ENCODE data around the gene UROC1. TPM values are rescaled to one million over a fixed set of nuclear protein-coding genes. Genes with fewer than 3 reads are reported as not detected.
A peak's percentile ranks its signal among the peaks of the same experiment; 100 is the strongest.

The UROC1 gene
- total and polyA plus RNA-seq, 4 donors, result 0.06 to 0.35 (median 0.29) TPM; not detected in 1

GRCh38 chr3:126488886-126489569 lies 28.5 kb downstream of the UROC1 start:
- H3K4me1 ChIP-seq (ENCODE audit: control insufficient read depth, insufficient read depth, low read length), result peaks cover 19% of the 10 kb centered on the region
- no peak overlapping the region for H3K4me3 ChIP-seq (ENCODE audit: low read depth, low read length)
- no peak for DNase-seq (ENCODE audit: low read depth in 4 of 6, low spot score in 6 of 6)
- H3K27ac ChIP-seq (ENCODE audit: low read depth, low read length), result no peak overlapping the region
- H3K36me3 ChIP-seq (ENCODE audit: control insufficient read depth, insufficient read depth, low read length), result no peaks in the 10 kb centered on the region
- H3K27me3 ChIP-seq (ENCODE audit: control insufficient read depth, insufficient read depth, low read length), result no peaks in the 10 kb centered on the region
- WGBS (ENCODE audit: insufficient coverage), result 96% methylated on average over 13 of the region's 16 CpGs
- H3K9me3 ChIP-seq (ENCODE audit: control insufficient read depth, insufficient read depth, low read length), result no peaks in the 10 kb centered on the region

- whole genome bisulfite sequencing (ENCODE audit: insufficient coverage), result 90% methylated on average over 14 of the region's 14 CpGs
- DNase-seq (ENCODE audit: low read depth in 4 of 6, low spot score in 6 of 6), result no peak
These were observed 29.4 kb downstream of the UROC1 start for GRCh38 chr3:126488185-126488584.

GRCh38 chr3:126487151-126487771 lies 30.3 kb downstream of the UROC1 start:
- Histone ChIP-seq H3K27ac (ENCODE audit: low read depth, low read length) (no peak overlapping the region), H3K36me3 (ENCODE audit: control insufficient read depth, insufficient read depth, low read length) (no peaks in the 10 kb centered on the region), H3K9me3 (ENCODE audit: control insufficient read depth, insufficient read depth, low read length) (no peaks in the 10 kb centered on the region), H3K27me3 (ENCODE audit: control insufficient read depth, insufficient read depth, low read length) (no peaks in the 10 kb centered on the region), H3K4me3 (ENCODE audit: low read depth, low read length) (no peak overlapping the region), H3K4me1 (ENCODE audit: control insufficient read depth, insufficient read depth, low read length) (peaks cover 16% of the 10 kb centered on the region)
- 56% methylated on average over 17 of the region's 17 CpGs for WGBS (ENCODE audit: insufficient coverage)
- peak in 1 of 6 donors; percentile 56 for DNase-seq (ENCODE audit: low read depth in 4 of 6, low spot score in 6 of 6)

More at GRCh38 chr3:126488185-126488584, 29.4 kb downstream of the UROC1 start:
- H3K4me1 ChIP-seq (ENCODE audit: control insufficient read depth, insufficient read depth, low read length), result peaks cover 15% of the 10 kb centered on the region
- H3K9me3 ChIP-seq (ENCODE audit: control insufficient read depth, insufficient read depth, low read length), result no peaks in the 10 kb centered on the region
- no peaks in the 10 kb centered on the region for H3K36me3 ChIP-seq (ENCODE audit: control insufficient read depth, insufficient read depth, low read length)
- no peak overlapping the region for H3K27ac ChIP-seq (ENCODE audit: low read depth, low read length)
- H3K27me3 ChIP-seq (ENCODE audit: control insufficient read depth, insufficient read depth, low read length), result no peaks in the 10 kb centered on the region
- no peak overlapping the region for H3K4me3 ChIP-seq (ENCODE audit: low read depth, low read length)

- peak in 2 of 6 donors; percentile 22 to 74 for DNase-seq (ENCODE audit: low read depth in 4 of 6, low spot score in 6 of 6)
- H3K36me3 ChIP-seq (ENCODE audit: control insufficient read depth, insufficient read depth, low read length), result no peaks in the 10 kb centered on the region
- 70% methylated on average over 13 of the region's 14 CpGs for WGBS (ENCODE audit: insufficient coverage)
- H3K4me1 ChIP-seq (ENCODE audit: control insufficient read depth, insufficient read depth, low read length), result peaks cover 24% of the 10 kb centered on the region
- H3K27me3 ChIP-seq (ENCODE audit: control insufficient read depth, insufficient read depth, low read length), result no peaks in the 10 kb centered on the region
- no peak overlapping the region for H3K4me3 ChIP-seq (ENCODE audit: low read depth, low read length)
- no peak overlapping the region for H3K27ac ChIP-seq (ENCODE audit: low read depth, low read length)
- no peaks in the 10 kb centered on the region for H3K9me3 ChIP-seq (ENCODE audit: control insufficient read depth, insufficient read depth, low read length)
These were observed 31.2 kb downstream of the UROC1 start for GRCh38 chr3:126486360-126486847.

- H3K4me1 ChIP-seq (ENCODE audit: control insufficient read depth, insufficient read depth, low read length), result peaks cover 29% of the 10 kb centered on the region
- H3K4me3 ChIP-seq (ENCODE audit: low read depth, low read length), result no peak overlapping the region
- H3K36me3 ChIP-seq (ENCODE audit: control insufficient read depth, insufficient read depth, low read length), result no peaks in the 10 kb centered on the region
- no peaks in the 10 kb centered on the region for H3K9me3 ChIP-seq (ENCODE audit: control insufficient read depth, insufficient read depth, low read length)
- no peaks in the 10 kb centered on the region for H3K27me3 ChIP-seq (ENCODE audit: control insufficient read depth, insufficient read depth, low read length)
- 92% methylated on average over 9 of the region's 9 CpGs for WGBS (ENCODE audit: insufficient coverage)
- H3K27ac ChIP-seq (ENCODE audit: low read depth, low read length), result no peak overlapping the region
- no peak for DNase-seq (ENCODE audit: low read depth in 4 of 6, low spot score in 6 of 6)
These were observed 31.6 kb downstream of the UROC1 start for GRCh38 chr3:126485956-126486355.

GRCh38 chr3:126485176-126485897 lies 32.2 kb downstream of the UROC1 start:
- WGBS (ENCODE audit: insufficient coverage), result 20% methylated on average over 1 of the region's 8 CpGs
- H3K4me3 ChIP-seq (ENCODE audit: low read depth, low read length), result no peak overlapping the region
- no peaks in the 10 kb centered on the region for H3K36me3 ChIP-seq (ENCODE audit: control insufficient read depth, insufficient read depth, low read length)
- H3K4me1 ChIP-seq (ENCODE audit: control insufficient read depth, insufficient read depth, low read length), result peaks cover 34% of the 10 kb centered on the region
- DNase-seq (ENCODE audit: low read depth in 4 of 6, low spot score in 6 of 6), result no peak
- no peaks in the 10 kb centered on the region for H3K9me3 ChIP-seq (ENCODE audit: control insufficient read depth, insufficient read depth, low read length)
- no peaks in the 10 kb centered on the region for H3K27me3 ChIP-seq (ENCODE audit: control insufficient read depth, insufficient read depth, low read length)
- H3K27ac ChIP-seq (ENCODE audit: low read depth, low read length), result no peak overlapping the region

GRCh38 chr3:126484662-126485061 lies 32.9 kb downstream of the UROC1 start:
- WGBS (ENCODE audit: insufficient coverage), result 67% methylated on average over 2 of the region's 3 CpGs
- H3K4me3 ChIP-seq (ENCODE audit: low read depth, low read length), result no peak overlapping the region

GRCh38 chr3:126484148-126484547 lies 33.4 kb downstream of the UROC1 start:
- Histone ChIP-seq H3K36me3 (ENCODE audit: control insufficient read depth, insufficient read depth, low read length) (no peaks in the 10 kb centered on the region), H3K27me3 (ENCODE audit: control insufficient read depth, insufficient read depth, low read length) (no peaks in the 10 kb centered on the region), H3K4me1 (ENCODE audit: control insufficient read depth, insufficient read depth, low read length) (peaks cover 40% of the 10 kb centered on the region), H3K9me3 (ENCODE audit: control insufficient read depth, insufficient read depth, low read length) (no peaks in the 10 kb centered on the region), H3K27ac (ENCODE audit: low read depth, low read length) (no peak overlapping the region), H3K4me3 (ENCODE audit: low read depth, low read length) (no peak overlapping the region)
- DNase-seq (ENCODE audit: low read depth in 4 of 6, low spot score in 6 of 6), result no peak
- 77% methylated on average over 3 of the region's 3 CpGs for WGBS (ENCODE audit: insufficient coverage)

More at GRCh38 chr3:126484662-126485061, 32.9 kb downstream of the UROC1 start:
- DNase-seq (ENCODE audit: low read depth in 4 of 6, low spot score in 6 of 6), result no peak
- Histone ChIP-seq H3K27ac (ENCODE audit: low read depth, low read length) (no peak overlapping the region), H3K36me3 (ENCODE audit: control insufficient read depth, insufficient read depth, low read length) (no peaks in the 10 kb centered on the region), H3K27me3 (ENCODE audit: control insufficient read depth, insufficient read depth, low read length) (no peaks in the 10 kb centered on the region), H3K4me1 (ENCODE audit: control insufficient read depth, insufficient read depth, low read length) (peaks cover 40% of the 10 kb centered on the region), H3K9me3 (ENCODE audit: control insufficient read depth, insufficient read depth, low read length) (no peaks in the 10 kb centered on the region)

- Histone ChIP-seq H3K4me3 (ENCODE audit: low read depth, low read length) (no peak overlapping the region), H3K9me3 (ENCODE audit: control insufficient read depth, insufficient read depth, low read length) (no peaks in the 10 kb centered on the region), H3K36me3 (ENCODE audit: control insufficient read depth, insufficient read depth, low read length) (no peaks in the 10 kb centered on the region), H3K4me1 (ENCODE audit: control insufficient read depth, insufficient read depth, low read length) (peaks cover 40% of the 10 kb centered on the region), H3K27me3 (ENCODE audit: control insufficient read depth, insufficient read depth, low read length) (no peaks in the 10 kb centered on the region), H3K27ac (ENCODE audit: low read depth, low read length) (no peak overlapping the region)
- DNase-seq (ENCODE audit: low read depth in 4 of 6, low spot score in 6 of 6), result no peak
- 89% methylated on average over 13 of the region's 14 CpGs for WGBS (ENCODE audit: insufficient coverage)
These were observed 34.2 kb downstream of the UROC1 start for GRCh38 chr3:126483321-126483761.

All from spinal cord (tissue), 10 donors.